ENCODE results near the gene MAP1LC3B.

The MAP1LC3B gene

GRCh38 chr16:87391950-87392820, at the start of gene MAP1LC3B:
TSS of gene MAP1LC3B (plus strand) at chr16:87392336. CDS start at chr16:87392428, 92 bp downstream.
- DNase-seq = peak; percentile 73

DNA sequence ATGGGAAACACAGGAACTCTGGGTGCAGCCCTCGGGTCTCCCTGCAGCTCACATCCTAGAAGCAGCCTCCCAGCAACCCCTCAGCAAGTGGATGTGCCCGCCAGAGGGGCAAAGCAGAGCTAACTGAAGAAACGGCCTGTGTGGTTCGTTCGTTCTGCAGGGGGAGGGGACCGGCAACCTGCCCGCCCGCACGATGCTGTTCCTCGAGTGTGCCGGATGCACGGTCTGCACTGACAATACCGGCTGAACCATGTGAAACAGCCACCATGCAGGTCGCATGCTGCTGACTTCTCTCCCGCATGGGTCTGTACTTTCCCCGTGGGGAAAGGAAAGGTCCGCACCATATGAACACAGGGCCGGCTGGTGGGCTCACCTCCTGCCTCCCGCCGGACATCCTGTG, 49.6 kb upstream of the MAP1LC3B start:
- no peak for DNase-seq

GRCh38 chr16:87342978-87343752, 49.0 kb upstream of the MAP1LC3B start:
- DNase-seq = no peak

- DNase-seq = no peak
Measured at GRCh38 chr16:87343753-87344050, 48.4 kb upstream of the MAP1LC3B start.

DNA sequence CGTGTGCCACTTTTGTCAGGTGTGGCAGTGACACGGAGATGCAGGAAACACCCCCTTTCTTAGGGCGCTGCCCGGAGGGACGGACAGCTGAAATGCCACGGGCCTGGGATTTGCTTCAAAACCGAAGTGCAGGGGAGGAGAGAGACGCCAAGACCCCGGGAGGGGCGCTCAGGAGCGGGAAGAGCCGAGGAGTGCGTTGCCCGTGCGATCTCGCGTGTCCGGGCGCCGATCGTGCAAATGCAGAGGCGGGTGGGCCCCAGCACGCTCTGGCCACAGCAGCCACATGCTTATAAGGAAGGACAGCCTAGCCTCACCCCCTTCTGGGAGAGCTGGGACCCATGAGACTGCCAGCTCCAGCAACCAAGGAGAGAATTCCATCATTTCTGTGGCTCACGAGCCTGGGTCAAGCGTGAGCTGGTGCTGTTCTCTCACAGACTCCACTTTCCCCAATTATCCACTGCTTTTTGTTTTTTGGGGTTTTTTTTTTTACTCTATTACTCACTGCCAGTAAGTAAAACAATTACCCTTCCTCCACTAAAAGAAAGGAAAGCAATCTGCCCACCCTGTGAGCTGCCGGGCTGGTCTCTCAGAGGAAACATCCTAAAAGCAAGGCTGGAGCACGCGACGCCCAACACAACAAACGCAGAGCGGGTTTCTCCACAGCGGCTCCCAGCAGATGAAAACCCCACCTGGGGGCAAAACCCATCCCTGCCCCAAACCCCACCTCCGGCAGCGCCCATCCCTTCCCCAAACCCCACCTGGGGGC, 47.8 kb upstream of the MAP1LC3B start:
- no peak for DNase-seq

- no peak for DNase-seq
Measured at GRCh38 chr16:87344931-87345631, 47.1 kb upstream of the MAP1LC3B start.

DNA sequence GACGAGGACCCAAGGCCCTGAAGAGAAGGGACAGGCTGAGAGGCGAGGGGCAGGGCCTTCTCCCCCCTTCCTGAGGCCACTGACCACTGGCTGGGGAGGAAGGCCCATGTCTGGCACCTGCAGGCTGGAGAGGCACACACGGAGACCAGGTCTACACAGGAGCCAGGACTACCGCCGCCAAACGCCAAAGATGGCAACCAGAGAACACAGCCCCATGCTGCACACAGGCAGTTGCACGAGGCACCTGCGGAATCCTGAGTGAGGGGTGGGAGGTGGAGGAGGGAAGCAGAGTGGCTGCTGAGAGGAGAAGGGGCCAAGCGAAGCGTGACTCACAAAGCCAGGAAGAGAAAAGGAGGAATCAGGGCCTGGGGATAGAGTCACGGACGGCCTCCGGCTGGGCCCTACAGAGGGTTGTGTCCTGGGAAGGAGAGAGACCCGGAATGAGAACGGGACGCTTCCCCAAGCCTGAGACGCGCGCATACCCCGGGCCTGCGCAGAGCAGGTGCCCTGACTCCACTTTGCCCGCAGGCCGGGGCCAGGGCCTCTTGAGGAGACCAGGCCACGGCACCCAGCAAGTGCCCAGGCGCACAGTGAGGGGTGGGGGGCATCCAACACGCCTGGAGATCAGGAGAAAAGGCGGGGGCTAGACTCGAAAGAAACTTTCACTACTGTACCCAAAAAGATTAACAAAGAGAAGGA, 46.3 kb upstream of the MAP1LC3B start:
- no peak for DNase-seq

DNA sequence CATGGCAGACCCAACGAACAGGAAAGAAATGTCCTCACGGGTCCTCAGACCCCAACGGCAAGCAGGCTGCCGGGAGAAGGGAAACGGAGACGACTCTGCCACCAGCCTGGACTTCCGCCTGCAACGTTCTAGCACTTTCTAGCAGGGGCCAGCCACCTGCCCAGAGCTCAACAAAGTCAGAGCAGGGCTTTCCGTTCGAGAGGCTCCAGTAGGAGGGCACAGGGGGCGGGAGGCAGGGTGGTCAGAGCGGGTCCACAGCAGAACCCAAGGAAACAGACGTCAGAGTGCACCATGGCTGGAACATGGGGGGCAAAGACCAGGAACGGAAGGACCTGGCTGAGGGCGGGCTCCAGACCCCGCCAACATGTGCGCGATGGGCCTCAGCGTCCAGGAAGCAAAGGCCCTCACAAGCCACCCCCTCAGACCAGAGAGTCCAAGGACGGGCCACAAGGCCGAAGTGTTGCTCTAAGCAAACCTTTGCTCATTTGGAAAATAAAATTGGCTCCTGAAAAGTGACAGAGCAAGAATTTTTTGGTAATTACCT, 45.5 kb upstream of the MAP1LC3B start:
- no peak for DNase-seq

- DNase-seq = no peak
Measured at GRCh38 chr16:87347932-87348615, 44.1 kb upstream of the MAP1LC3B start.

- DNase-seq = no peak
Measured at GRCh38 chr16:87348616-87349157, 43.4 kb upstream of the MAP1LC3B start.

DNA sequence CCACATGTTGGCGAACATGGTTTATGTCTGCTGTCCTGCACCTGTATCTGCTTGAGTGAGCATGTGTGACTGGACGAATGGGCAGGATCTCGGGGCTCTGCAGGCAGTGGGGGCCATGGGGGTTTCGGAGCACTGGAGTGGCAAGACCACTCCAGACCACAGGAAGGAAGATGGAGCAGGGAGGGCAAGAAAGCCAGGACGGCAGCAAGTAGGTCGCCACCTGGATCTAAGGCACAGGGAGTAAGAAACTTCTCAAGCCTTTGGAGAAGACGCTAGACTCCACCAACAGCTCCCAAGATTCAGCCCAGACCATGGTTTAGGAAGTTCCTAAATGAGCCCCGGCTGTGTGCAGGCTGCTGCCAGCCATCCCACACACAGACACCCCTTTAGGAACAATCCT, 42.1 kb upstream of the MAP1LC3B start:
- DNase-seq = no peak

DNA sequence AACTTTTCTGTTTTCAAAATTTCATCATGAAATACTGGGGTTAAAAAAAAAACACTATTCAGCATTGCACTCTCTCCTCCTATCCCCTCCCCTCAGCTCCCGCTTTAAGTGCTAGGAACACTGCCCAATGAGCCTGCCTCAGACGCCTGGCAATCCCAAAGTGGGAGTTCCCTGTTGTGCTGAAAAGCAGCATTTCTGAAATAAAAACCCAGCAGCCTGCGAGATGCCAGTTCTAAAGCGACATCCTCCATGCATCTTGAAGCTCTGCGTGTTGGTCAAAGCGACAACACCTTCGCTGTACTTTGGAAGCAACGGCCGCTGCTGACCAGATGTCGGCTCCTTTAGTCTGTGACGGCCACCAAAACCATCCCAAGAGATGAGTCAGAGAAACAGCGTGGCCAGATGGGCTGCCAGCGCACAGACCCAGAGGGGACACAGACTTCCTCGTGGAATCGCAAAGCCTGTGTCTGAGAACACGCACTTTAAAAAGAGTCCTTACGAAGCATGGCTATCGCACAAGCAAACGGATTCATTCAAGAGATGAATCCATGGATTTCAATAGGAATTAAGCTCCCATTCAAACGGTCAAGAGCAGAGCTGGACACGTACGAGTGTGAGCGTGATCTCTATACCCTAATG, 41.3 kb upstream of the MAP1LC3B start:
- no peak for DNase-seq

GRCh38 chr16:87351320-87351698, 40.8 kb upstream of the MAP1LC3B start:
- no peak for DNase-seq

DNA sequence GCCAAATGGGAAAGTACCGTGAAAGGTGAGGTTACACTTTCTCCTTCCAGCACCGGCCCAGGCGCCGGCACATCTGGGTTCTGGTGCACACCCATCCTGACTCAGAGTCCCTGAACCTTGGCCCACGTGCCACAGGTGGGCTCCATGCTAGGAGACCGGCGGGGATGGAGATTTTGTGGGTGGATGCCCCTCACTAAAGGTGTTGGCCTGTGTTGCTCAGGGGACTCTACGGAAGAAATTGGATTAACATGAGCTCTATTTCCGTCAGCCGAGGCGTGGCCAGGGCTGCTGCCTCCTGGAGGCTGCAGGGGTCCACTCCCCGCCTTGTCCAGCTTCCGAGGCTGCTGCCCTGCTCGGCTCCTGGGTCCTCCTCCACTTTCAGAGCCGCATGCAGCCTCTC, 39.3 kb upstream of the MAP1LC3B start:
- no peak for DNase-seq

DNA sequence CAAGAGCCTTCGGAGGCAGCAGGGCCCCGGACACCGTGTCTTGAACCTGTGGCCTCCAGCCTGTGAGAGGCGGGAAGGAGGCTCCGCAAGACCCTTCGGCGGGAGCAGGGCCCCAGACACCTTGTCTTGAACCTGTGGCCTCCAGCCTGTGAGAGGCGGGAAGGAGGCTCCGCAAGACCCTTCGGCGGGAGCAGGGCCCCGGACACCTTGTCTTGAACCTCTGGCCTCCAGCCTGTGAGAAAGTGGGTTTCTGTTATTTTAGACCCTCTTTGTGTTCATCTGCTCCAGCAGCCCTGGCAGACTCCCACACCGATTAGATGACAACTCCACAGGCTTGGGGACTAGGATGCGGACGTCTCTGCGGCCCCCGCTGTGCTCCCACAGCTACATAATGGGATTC, 38.5 kb upstream of the MAP1LC3B start:
- no peak for DNase-seq

DNA sequence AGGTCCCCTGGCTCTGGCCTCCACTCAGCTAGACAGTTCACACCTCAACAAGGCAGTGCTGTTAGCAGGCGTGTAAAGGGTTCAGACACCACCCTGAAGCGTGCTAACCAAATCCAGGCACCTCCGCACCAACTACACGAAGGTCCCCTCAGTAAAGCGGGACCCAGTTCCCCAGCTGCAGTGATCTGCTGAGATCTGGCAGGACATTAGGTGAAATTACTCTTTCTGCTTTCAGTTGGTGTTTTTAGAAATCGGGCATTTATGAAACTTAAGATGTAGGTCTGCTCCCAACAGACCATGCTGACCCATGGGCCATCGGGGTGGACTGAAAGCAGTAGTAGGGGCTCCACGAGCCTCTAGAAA, 35.7 kb upstream of the MAP1LC3B start:
- DNase-seq = no peak

DNA sequence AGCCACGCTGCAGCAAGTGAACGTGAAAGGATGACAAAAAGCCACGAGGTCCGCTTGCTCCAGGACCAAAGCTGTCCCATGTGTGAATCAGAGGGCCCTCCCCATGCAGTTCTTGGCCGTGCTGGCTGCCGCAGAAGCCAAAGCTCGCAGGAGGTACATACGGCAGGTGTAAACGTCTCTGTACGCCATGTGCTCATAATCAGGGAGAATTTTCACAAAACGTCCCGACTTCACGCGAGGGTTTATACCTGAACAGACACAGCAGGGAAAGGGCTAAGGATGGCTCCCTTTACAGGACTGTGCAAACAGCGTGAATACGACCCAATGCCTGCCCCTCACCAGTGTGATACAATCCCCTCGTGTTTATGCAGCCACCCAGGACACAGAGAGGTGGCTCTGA, 33.9 kb upstream of the MAP1LC3B start:
- DNase-seq = no peak

GRCh38 chr16:87358696-87359095, 33.4 kb upstream of the MAP1LC3B start:
- DNase-seq = no peak

DNA sequence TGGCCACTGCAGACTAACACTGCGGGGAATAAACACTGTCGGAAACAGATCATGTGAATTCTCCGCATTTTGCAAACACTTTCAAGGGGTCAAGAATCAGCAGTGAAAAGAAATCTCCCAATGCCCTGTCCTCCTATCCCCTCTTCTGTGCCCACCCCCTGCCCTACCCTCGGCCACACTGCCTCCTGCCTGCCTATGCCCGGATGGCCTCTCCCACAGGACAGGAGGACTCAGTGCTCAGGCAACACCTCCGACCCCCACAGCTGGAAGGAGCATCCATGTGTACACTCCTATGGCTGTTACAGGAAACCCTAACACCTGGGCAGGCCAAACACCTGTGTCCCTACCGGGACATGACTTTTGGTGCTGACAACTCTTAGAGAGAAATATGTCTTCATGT, 33.0 kb upstream of the MAP1LC3B start:
- DNase-seq = no peak

DNA sequence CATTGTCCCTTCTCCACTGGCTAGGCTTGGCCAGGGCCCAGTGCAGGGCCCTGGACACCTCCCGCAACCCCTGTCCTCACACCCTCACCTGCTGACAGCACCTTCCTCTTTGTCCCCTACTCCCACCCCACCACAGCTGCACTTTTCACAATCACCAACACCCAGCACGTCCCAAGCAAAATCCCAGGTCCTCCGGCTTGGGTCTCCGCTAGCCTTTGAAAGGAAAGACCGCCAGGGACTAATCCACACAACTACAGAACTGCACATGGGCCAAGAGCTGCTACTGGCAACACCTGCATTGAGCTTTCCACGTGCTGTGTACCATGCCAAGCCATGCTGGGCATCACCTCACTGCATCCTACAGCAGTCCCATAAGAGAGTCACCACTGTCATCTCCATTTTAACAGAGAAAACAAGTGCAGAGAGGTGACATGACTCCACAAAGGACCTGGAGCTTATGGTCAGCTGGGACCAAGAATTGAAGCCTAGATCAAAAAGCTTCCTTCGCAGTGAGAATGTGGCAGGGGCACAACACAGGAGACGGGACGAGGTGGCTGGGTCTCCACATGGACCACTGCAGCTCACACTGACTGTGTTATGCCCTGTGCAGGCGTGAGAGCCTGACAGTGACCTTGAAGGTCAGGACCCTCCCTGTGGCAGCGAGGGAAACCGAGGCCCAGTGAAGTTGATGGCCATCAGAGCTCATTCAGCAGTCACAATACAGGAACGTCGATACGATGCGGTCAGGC, 31.1 kb upstream of the MAP1LC3B start:
- no peak for DNase-seq

Measured in NCI-H1436 treated with DMSO at 0.1 percent for 48 hours (cell line).